ENCODE data around the gene PSAP. TPM values are rescaled to one million over a fixed set of nuclear protein-coding genes. Genes with fewer than 3 reads are reported as not detected.
A peak's percentile ranks its signal among the peaks of the same experiment; 100 is the strongest.

The PSAP gene
- polyA plus RNA-seq, 3 donors = 3,391 to 8,673 (median 7,346) TPM

GRCh38 chr10:71821909-71822763 lies 28.9 kb downstream of the PSAP start:
- intact Hi-C loops (cut with micrococcal nuclease) = no loop called here
- Mint-ChIP-seq H3K4me1 (peaks cover 85% of the 10 kb centered on the region), H3K4me3 (no peak overlapping the region), H3K27ac (peak overlapping the region; percentile 84 to 98 (median 97)), H3K9me3 (no peaks in the 10 kb centered on the region), H3K27me3 (ENCODE audit: low read depth in 3 of 3) (peaks cover 0 to 2% (median 0%) of the 10 kb centered on the region in 3 donors), H3K36me3 (peaks cover 96 to 97% of the 10 kb centered on the region in 2 donors)
- Histone ChIP-seq H3K9ac (ENCODE audit: insufficient read depth, low read length, poor library complexity, severe bottlenecking) (no peak overlapping the region), H4K20me1 (ENCODE audit: insufficient read depth, low read length) (peaks cover 100% of the 10 kb centered on the region), H3K27me3 (ENCODE audit: control insufficient read depth in 2 of 2, insufficient read depth in 2 of 2, low read length in 2 of 2) (no peaks in the 10 kb centered on the region), H3K4me2 (replicated peaks; ENCODE audit: extremely low read depth, low read length, poor library complexity, severe bottlenecking) (no peak overlapping the region), H3K9me3 (replicated peaks in 1 of 2; ENCODE audit: control insufficient read depth in 1 of 2, insufficient read depth in 1 of 2, low read length in 2 of 2) (no peaks in the 10 kb centered on the region), H2AFZ (ENCODE audit: insufficient read depth, low read depth, low read length, poor library complexity, severe bottlenecking) (no peak overlapping the region), H3K79me2 (ENCODE audit: insufficient read depth, low read length) (peaks cover 91% of the 10 kb centered on the region), H3K36me3 (replicated peaks in 1 of 2; ENCODE audit: control insufficient read depth in 1 of 2, insufficient read depth in 2 of 2, low read length in 2 of 2) (peaks cover 95 to 100% of the 10 kb centered on the region in 2 donors), H3K4me1 (ENCODE audit: control insufficient read depth in 1 of 2, insufficient read depth in 2 of 2, low read length in 2 of 2) (peaks cover 88 to 96% of the 10 kb centered on the region in 2 donors), H3K27ac (ENCODE audit: low read depth in 1 of 2, low read length in 2 of 2) (peak overlapping the region; percentile 89 to 95), H3K4me3 (replicated peaks in 1 of 3; ENCODE audit: low read depth in 2 of 3, low read length in 3 of 3) (no peak overlapping the region)
- TF ChIP-seq CTCF (IDR thresholded peaks at IDR 0.05) = no peak
- 80% methylated on average over 6 of the region's 9 CpGs for WGBS (ENCODE audit: insufficient coverage)
- peak in 1 of 3 donors; percentile 22 for DNase-seq

- Histone ChIP-seq H3K9me3 (replicated peaks in 1 of 2; ENCODE audit: control insufficient read depth in 1 of 2, insufficient read depth in 1 of 2, low read length in 2 of 2) (no peaks in the 10 kb centered on the region), H3K9ac (ENCODE audit: insufficient read depth, low read length, poor library complexity, severe bottlenecking) (no peak overlapping the region), H3K79me2 (ENCODE audit: insufficient read depth, low read length) (peaks cover 91% of the 10 kb centered on the region), H3K27me3 (ENCODE audit: control insufficient read depth in 2 of 2, insufficient read depth in 2 of 2, low read length in 2 of 2) (no peaks in the 10 kb centered on the region), H3K27ac (ENCODE audit: low read depth in 1 of 2, low read length in 2 of 2) (peak overlapping the region; percentile 89 to 95), H4K20me1 (ENCODE audit: insufficient read depth, low read length) (peaks cover 100% of the 10 kb centered on the region), H2AFZ (ENCODE audit: insufficient read depth, low read depth, low read length, poor library complexity, severe bottlenecking) (no peak overlapping the region), H3K4me2 (replicated peaks; ENCODE audit: extremely low read depth, low read length, poor library complexity, severe bottlenecking) (no peak overlapping the region), H3K36me3 (replicated peaks in 1 of 2; ENCODE audit: control insufficient read depth in 1 of 2, insufficient read depth in 2 of 2, low read length in 2 of 2) (peaks cover 96 to 100% of the 10 kb centered on the region in 2 donors), H3K4me1 (ENCODE audit: control insufficient read depth in 1 of 2, insufficient read depth in 2 of 2, low read length in 2 of 2) (peaks cover 93 to 99% of the 10 kb centered on the region in 2 donors), H3K4me3 (replicated peaks in 1 of 3; ENCODE audit: low read depth in 2 of 3, low read length in 3 of 3) (no peak overlapping the region)
- Mint-ChIP-seq H3K9me3 (no peaks in the 10 kb centered on the region), H3K4me3 (no peak overlapping the region), H3K4me1 (peaks cover 92% of the 10 kb centered on the region), H3K27me3 (ENCODE audit: low read depth in 3 of 3) (peaks cover 0 to 3% (median 0%) of the 10 kb centered on the region in 3 donors), H3K36me3 (peaks cover 96 to 97% of the 10 kb centered on the region in 2 donors), H3K27ac (peak overlapping the region; percentile 91 to 98 (median 97))
- TF ChIP-seq CTCF (IDR thresholded peaks at IDR 0.05) = no peak
- intact Hi-C loops (cut with micrococcal nuclease) = no loop called here
- no peak for DNase-seq
- WGBS (ENCODE audit: insufficient coverage) = 90% methylated on average over 7 of the region's 8 CpGs
Measured at GRCh38 chr10:71820966-71821365, 30.1 kb downstream of the PSAP start.
